ENCODE results near the gene LRIG1. TPM values are rescaled to one million over a fixed set of nuclear protein-coding genes. Genes with fewer than 3 reads are reported as not detected.

The LRIG1 gene
- total and polyA plus RNA-seq, 2 experiments from 2014 or later: 8.2 to 13.3 TPM

DNA sequence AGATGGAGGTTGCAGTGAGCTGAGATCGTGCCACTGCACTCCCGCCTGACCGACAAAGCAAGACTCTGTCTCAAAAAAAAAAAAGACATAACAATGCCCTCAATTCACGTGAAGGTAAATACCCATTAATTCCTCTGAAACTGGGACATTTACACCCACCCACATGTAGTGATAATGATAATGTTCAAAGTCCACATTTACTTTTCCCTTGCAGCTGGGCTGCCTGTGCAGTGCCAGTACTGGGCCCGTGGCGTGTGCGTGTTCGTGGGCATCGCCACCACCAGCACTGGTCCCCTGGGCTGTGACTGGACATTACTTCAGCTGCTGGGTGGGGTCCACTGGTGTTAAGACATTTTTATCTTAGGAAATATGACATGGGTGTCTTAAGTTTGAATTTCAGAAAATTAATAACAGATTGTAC lies 156.4 kb downstream of the LRIG1 start:
- H3K9me3 ChIP-seq (ENCODE audit: low read depth): no peaks in the 10 kb centered on the region
- no peak overlapping the region for H3K4me3 ChIP-seq
- H3K9me2 ChIP-seq (replicated peaks; ENCODE audit: insufficient read depth): no peaks in the 10 kb centered on the region
- TF ChIP-seq EZH2phosphoT487 (IDR thresholded peaks at IDR 0.05; ENCODE audit: low read depth, severe bottlenecking, unreplicated experiment): no peak
- TF ChIP-seq, protein P1, sequence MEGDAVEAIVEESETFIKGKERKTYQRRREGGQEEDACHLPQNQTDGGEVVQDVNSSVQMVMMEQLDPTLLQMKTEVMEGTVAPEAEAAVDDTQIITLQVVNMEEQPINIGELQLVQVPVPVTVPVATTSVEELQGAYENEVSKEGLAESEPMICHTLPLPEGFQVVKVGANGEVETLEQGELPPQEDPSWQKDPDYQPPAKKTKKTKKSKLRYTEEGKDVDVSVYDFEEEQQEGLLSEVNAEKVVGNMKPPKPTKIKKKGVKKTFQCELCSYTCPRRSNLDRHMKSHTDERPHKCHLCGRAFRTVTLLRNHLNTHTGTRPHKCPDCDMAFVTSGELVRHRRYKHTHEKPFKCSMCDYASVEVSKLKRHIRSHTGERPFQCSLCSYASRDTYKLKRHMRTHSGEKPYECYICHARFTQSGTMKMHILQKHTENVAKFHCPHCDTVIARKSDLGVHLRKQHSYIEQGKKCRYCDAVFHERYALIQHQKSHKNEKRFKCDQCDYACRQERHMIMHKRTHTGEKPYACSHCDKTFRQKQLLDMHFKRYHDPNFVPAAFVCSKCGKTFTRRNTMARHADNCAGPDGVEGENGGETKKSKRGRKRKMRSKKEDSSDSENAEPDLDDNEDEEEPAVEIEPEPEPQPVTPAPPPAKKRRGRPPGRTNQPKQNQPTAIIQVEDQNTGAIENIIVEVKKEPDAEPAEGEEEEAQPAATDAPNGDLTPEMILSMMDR (IDR thresholded peaks at IDR 0.05; ENCODE audit: poor library complexity): no peak
- TF ChIP-seq EZH2 (IDR thresholded peaks at IDR 0.05; ENCODE audit: borderline replicate concordance): no peak
- no peaks in the 10 kb centered on the region for H3K27me3 ChIP-seq
- no peaks in the 10 kb centered on the region for H3K36me3 ChIP-seq (replicated peaks; ENCODE audit: insufficient read depth, low read depth)
- WGBS (ENCODE audit: low lambda C conversion rate, missing lambda C conversion rate): 76% methylated on average over 9 of the region's 9 CpGs
- no peak overlapping the region for H2AFZ ChIP-seq
- peak overlapping the region; percentile 77 for H3K27ac ChIP-seq
- H3K4me1 ChIP-seq (ENCODE audit: insufficient read depth): peaks cover 14% of the 10 kb centered on the region
- H4K20me1 ChIP-seq (ENCODE audit: insufficient read depth, poor library complexity, severe bottlenecking): no peaks in the 10 kb centered on the region
- H3K79me2 ChIP-seq: no peaks in the 10 kb centered on the region
- peak; percentile 38 for DNase-seq (ENCODE audit: low spot score)
- peak overlapping the region; percentile 68 for H3K4me2 ChIP-seq

DNA sequence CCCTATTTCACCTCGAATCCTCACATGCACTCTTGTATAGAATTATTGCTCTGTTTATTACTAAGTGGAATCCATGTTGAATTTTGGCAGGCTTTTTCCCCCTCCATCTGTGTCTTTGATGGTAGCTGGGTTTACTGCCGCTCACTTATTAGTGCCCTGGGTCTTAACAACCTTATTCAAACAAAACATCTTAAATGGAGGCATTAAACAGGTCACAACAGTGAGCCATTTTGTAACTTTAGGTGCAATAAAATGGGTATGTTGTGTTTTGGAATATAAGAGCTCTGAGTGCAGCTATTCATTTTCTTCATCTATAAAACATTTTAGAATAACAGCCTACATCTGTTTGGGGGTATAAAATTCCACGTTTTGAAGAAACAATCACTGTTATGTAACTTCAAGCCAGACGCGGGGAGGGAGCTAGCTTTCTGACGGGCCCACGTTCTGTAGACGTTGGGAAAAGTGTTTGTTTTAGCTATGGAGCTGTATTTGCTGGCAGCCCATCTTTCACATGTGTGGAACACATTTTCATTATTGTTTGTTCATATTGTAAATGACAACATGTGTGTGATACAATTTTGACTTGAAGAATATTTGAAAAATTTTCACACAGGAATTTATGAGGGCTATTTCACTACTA lies 158.0 kb downstream of the LRIG1 start:
- Histone ChIP-seq H3K36me3 (replicated peaks; ENCODE audit: insufficient read depth, low read depth) (no peaks in the 10 kb centered on the region), H3K9me2 (replicated peaks; ENCODE audit: insufficient read depth) (no peaks in the 10 kb centered on the region), H4K20me1 (ENCODE audit: insufficient read depth, poor library complexity, severe bottlenecking) (no peaks in the 10 kb centered on the region), H3K79me2 (no peaks in the 10 kb centered on the region), H3K9me3 (ENCODE audit: low read depth) (no peaks in the 10 kb centered on the region), H2AFZ (no peak overlapping the region), H3K4me3 (no peak overlapping the region), H3K27ac (no peak overlapping the region), H3K4me2 (no peak overlapping the region), H3K4me1 (ENCODE audit: insufficient read depth) (peaks cover 14% of the 10 kb centered on the region), H3K27me3 (no peaks in the 10 kb centered on the region)
- 65% methylated on average over 8 of the region's 8 CpGs for whole genome bisulfite sequencing (ENCODE audit: low lambda C conversion rate, missing lambda C conversion rate)
- DNase-seq (ENCODE audit: low spot score): no peak
- TF ChIP-seq, protein P1 (IDR thresholded peaks at IDR 0.05; ENCODE audit: poor library complexity): no peak
- no peak for TF ChIP-seq EZH2 (IDR thresholded peaks at IDR 0.05; ENCODE audit: borderline replicate concordance)

DNA sequence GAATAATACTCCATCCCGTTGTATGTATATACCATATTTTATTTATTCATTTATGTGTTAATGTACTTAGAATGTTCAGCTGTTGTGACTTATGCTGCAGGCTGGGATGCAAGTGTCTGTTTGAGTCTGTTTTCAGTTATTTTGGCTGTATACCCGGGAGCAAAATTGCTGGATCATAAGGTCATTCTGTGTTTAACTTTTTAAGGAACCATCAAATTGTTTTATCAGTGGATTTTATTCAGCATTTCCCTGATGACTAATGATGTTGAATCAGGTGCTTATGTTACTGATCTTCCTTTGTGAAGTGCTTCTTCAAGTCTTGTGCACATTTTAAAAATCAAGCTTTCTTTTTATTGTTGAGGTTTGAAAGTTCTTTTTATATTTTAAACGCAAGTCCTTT lies 161.9 kb downstream of the LRIG1 start:
- H3K79me2 ChIP-seq: no peaks in the 10 kb centered on the region
- no peaks in the 10 kb centered on the region for H3K36me3 ChIP-seq (replicated peaks; ENCODE audit: insufficient read depth, low read depth)
- no peak overlapping the region for H2AFZ ChIP-seq
- no peak overlapping the region for H3K4me3 ChIP-seq
- H3K9me2 ChIP-seq (replicated peaks; ENCODE audit: insufficient read depth): no peaks in the 10 kb centered on the region
- no peaks in the 10 kb centered on the region for H3K9me3 ChIP-seq (ENCODE audit: low read depth)
- TF ChIP-seq, protein P1 (IDR thresholded peaks at IDR 0.05; ENCODE audit: poor library complexity): no peak
- TF ChIP-seq EZH2phosphoT487 (IDR thresholded peaks at IDR 0.05; ENCODE audit: low read depth, severe bottlenecking, unreplicated experiment): no peak
- no peak for TF ChIP-seq EZH2 (IDR thresholded peaks at IDR 0.05; ENCODE audit: borderline replicate concordance)
- no peaks in the 10 kb centered on the region for H3K27me3 ChIP-seq
- H3K27ac ChIP-seq: no peak overlapping the region
- H4K20me1 ChIP-seq (ENCODE audit: insufficient read depth, poor library complexity, severe bottlenecking): no peaks in the 10 kb centered on the region
- no peak overlapping the region for H3K4me2 ChIP-seq
- no peaks in the 10 kb centered on the region for H3K4me1 ChIP-seq (ENCODE audit: insufficient read depth)
- DNase-seq (ENCODE audit: low spot score): no peak
- WGBS (ENCODE audit: low lambda C conversion rate, missing lambda C conversion rate): 85% methylated on average over 3 of the region's 3 CpGs
